GM12878 (cell line): ENCODE results near the gene TFCP2L1. TPM values are rescaled to one million over a fixed set of nuclear protein-coding genes. Genes with fewer than 3 reads are reported as not detected.

Experiments
- ATAC-seq: fragments of 200-7000 bp; cut with Tn5 transposase; 3 replicates; pipeline ENCODE4 v1.9.1; 2020; ENCODE audit warnings: mild to moderate bottlenecking, moderate library complexity
- BruUV-seq: library from RNA; stranded (reverse); fragments of 400-500 nt; replicated peaks from 2 replicates; lab custom pipeline; 2021; lab: Mats Ljungman, UMichigan
- CTCF ChIA-PET: fragments of 300-600 bp; sonication (Branson Sonifier 250); formaldehyde crosslinking; extraction: SDS; loops from one replicate; lab custom pipeline; 2021; ENCODE audit warnings: inconsistent platforms; lab: Yijun Ruan, JAX
- POLR2A ChIA-PET: fragments of 350-600 bp; formaldehyde crosslinking; extraction: SDS; loops from one replicate; lab custom pipeline; 2021; ENCODE audit warnings: inconsistent platforms; lab: Charles Lee
- RAD21 ChIA-PET: fragments of 300-600 bp; sonication (Branson Sonifier 250); formaldehyde crosslinking; loops from one replicate; lab custom pipeline; 2023; ENCODE audit warnings: antibody characterized with exemption; ENCODE audit not compliant: unreplicated experiment; lab: Charles Lee
- SMC1A ChIA-PET: fragments of 300-600 bp; sonication (Branson Sonifier 250); formaldehyde crosslinking; loops from one replicate; lab custom pipeline; 2023; ENCODE audit not compliant: unreplicated experiment, uncharacterized antibody; lab: Charles Lee
- DNase-seq: peaks from one replicate; pipeline ENCODE4 v3.0.0-alpha.2; 2011; ENCODE audit warnings: low read depth, low spot score
- FAIRE-seq: peaks from 3 replicates; lab custom pipeline; 2011; peaks lifted over from hg19 to GRCh38; lab: Jason Lieb, UNC
- H2AFZ ChIP-seq: 2 replicates; pipeline ENCODE4 v1.6.0; 2011; ENCODE audit warnings: low read depth, low read length, control low read depth; ENCODE audit not compliant: control insufficient read depth
- H3K27ac ChIP-seq: 2 replicates; pipeline ENCODE4 v1.5.1; 2011; ENCODE audit warnings: control low read depth; ENCODE audit not compliant: control insufficient read depth, insufficient read depth
- H3K27me3 ChIP-seq, 2 experiments: replicated peaks in 1 of 2; 2 replicates each; pipeline versions ENCODE4 v1.6.0 to v1.6.1; 2011; ENCODE audit warnings: low read length in 1 of 2; ENCODE audit not compliant: control insufficient read depth in 2 of 2, insufficient read depth in 2 of 2
- H3K36me3 ChIP-seq, 2 experiments: 2 replicates each; pipeline ENCODE4 v1.5.1; 2011; ENCODE audit warnings: low read length in 1 of 2; ENCODE audit not compliant: control insufficient read depth in 2 of 2, insufficient read depth in 2 of 2
- H3K4me1 ChIP-seq: 2 replicates; pipeline ENCODE4 v1.6.1; 2011; ENCODE audit warnings: mild to moderate bottlenecking, low read length, moderate library complexity, mixed read lengths; ENCODE audit not compliant: control insufficient read depth, insufficient read depth
- H3K4me2 ChIP-seq: 2 replicates; pipeline ENCODE4 v1.6.0; 2011; ENCODE audit warnings: control low read depth; ENCODE audit not compliant: control insufficient read depth, insufficient read depth
- H3K4me3 ChIP-seq: fragments of 200-600 bp; sonication (generic); 2 replicates; pipeline ENCODE4 v1.5.1; 2016
- H3K79me2 ChIP-seq: 2 replicates; pipeline ENCODE4 v1.6.0; 2011; ENCODE audit warnings: low read length; ENCODE audit not compliant: control insufficient read depth, insufficient read depth
- H3K9ac ChIP-seq: 2 replicates; pipeline ENCODE4 v1.8.0; 2011; ENCODE audit warnings: low read length, control low read depth, mixed read lengths; ENCODE audit not compliant: control insufficient read depth, insufficient read depth
- H3K9me3 ChIP-seq: replicated peaks from 3 replicates; pipeline ENCODE4 v1.5.1; 2011; ENCODE audit warnings: mild to moderate bottlenecking, low read length; ENCODE audit not compliant: control insufficient read depth, insufficient read depth
- H4K20me1 ChIP-seq: 2 replicates; pipeline ENCODE4 v1.6.0; 2011; ENCODE audit not compliant: control insufficient read depth, insufficient read depth
- BCLAF1 ChIP-seq: fragments of 450-650 bp; IDR thresholded peaks from 2 replicates; pipeline ENCODE4 v1.6.1; 2017; ENCODE audit warnings: antibody characterized with exemption, mild to moderate bottlenecking, moderate library complexity
- E2F4 ChIP-seq: IDR thresholded peaks from 2 replicates; pipeline ENCODE4 v1.6.1; 2012; ENCODE audit warnings: low read depth, low read length, improper control_type of control experiment
- EED ChIP-seq: sonication (generic); IDR thresholded peaks from 2 replicates; pipeline ENCODE4 v1.6.1; 2016; ENCODE audit warnings: antibody characterized with exemption, low read depth
- EGR1 ChIP-seq, 2 experiments: IDR thresholded peaks; 1 replicate in 1 of 2; 2 replicates in 1 of 2; pipeline ENCODE4 v1.6.1; 2011 to 2012; ENCODE audit warnings: low read depth in 2 of 2, low read length in 2 of 2, borderline replicate concordance in 1 of 2, mild to moderate bottlenecking in 1 of 2, moderate library complexity in 1 of 2
- FOXK2 ChIP-seq: fragments of 450-650 bp; IDR thresholded peaks from 2 replicates; pipeline ENCODE4 v1.6.1; 2017; ENCODE audit warnings: mild to moderate bottlenecking, moderate library complexity
- KAT2A ChIP-seq: conservative IDR thresholded peaks from 2 replicates; pipeline ENCODE4 v1.6.1; 2011; ENCODE audit warnings: low read depth, low read length; ENCODE audit not compliant: control insufficient read depth
- KDM1A ChIP-seq: fragments of 200-600 bp; sonication (generic); IDR thresholded peaks from 2 replicates; pipeline ENCODE4 v1.6.1; 2016; ENCODE audit warnings: borderline replicate concordance
- PAX5 ChIP-seq: IDR thresholded peaks from 2 replicates; pipeline ENCODE4 v1.6.1; 2011; ENCODE audit warnings: low read depth, low read length, borderline replicate concordance
- POU2F2 ChIP-seq: IDR thresholded peaks from 3 replicates; pipeline ENCODE4 v1.6.1; 2011; ENCODE audit warnings: low read depth, mild to moderate bottlenecking, low read length, borderline replicate concordance
- RFX5 ChIP-seq: IDR thresholded peaks from 2 replicates; pipeline ENCODE4 v1.6.1; 2011; ENCODE audit warnings: low read depth, low read length, improper control_type of control experiment
- SUZ12 ChIP-seq: fragments of 200-600 bp; sonication (generic); IDR thresholded peaks from one replicate; pipeline ENCODE4 v1.6.1; 2018; ENCODE audit warnings: antibody characterized with exemption, mild to moderate bottlenecking; ENCODE audit not compliant: unreplicated experiment
- ZNF207 ChIP-seq: fragments of 450-650 bp; IDR thresholded peaks from 2 replicates; pipeline ENCODE4 v1.6.1; 2014; ENCODE audit warnings: antibody characterized with exemption, mild to moderate bottlenecking, borderline replicate concordance
- ZNF687 ChIP-seq: fragments of 450-650 bp; IDR thresholded peaks from 2 replicates; pipeline ENCODE4 v1.6.1; 2017; ENCODE audit warnings: mild to moderate bottlenecking, moderate library complexity
- WGBS: methylation state at CpG from one replicate; pipeline ENCODE4 v1.1.6; 2016; ENCODE audit warnings: low lambda C conversion rate; ENCODE audit not compliant: insufficient replicate concordance, insufficient coverage; ENCODE audit errors: missing lambda C conversion rate; 5-methylcytosine and 5-hydroxymethylcytosine counted together
- in situ Hi-C: fragments of 300-500 bp; cut with MboI; formaldehyde crosslinking; loops from 9 replicates; pipeline ENCODE4 v1.14.3; 2018; ENCODE audit warnings: mixed read lengths
- intact Hi-C: fragments of 100-400 bp; cut with micrococcal nuclease; formaldehyde crosslinking; loops from one replicate; pipeline ENCODE4 v1.14.2; 2022; ENCODE audit not compliant: unreplicated experiment
- polyA plus RNA-seq, 11 experiments: library from polyadenylated mRNA; depleted of rRNA in 4 of 11; unstranded in 6 of 11; stranded (reverse) in 5 of 11; fragments of >200 nt; fragmentation: Nextera tagmentation in 4 of 11; fragmentation: Illumina TruSeq in 1 of 11; extraction: Ambion mirVana in 4 of 11; extraction: Trizol in 1 of 11; gene quantifications; 1 replicate in 1 of 11; 2 replicates in 10 of 11; pipeline versions ENCODE4 v1.2.1 to v1.2.3, GENCODE V29; 2011 to 2016; ENCODE audit warnings: inconsistent platforms in 2 of 11, missing spikeins in 2 of 11, low read depth in 1 of 11
- total RNA-seq, 4 experiments: library from RNA; depleted of rRNA in 3 of 4; stranded (reverse); fragments of >200 nt in 3 of 4; fragmentation: Illumina TruSeq in 1 of 4; extraction: Trizol in 1 of 4; gene quantifications; 2 replicates each; pipeline versions ENCODE4 v1.2.1 to v1.2.3, GENCODE V29; 2013 to 2021

The TFCP2L1 gene
- total and polyA plus RNA-seq, 10 of the 15 experiments (the other 5 are each of a cell fraction or from before 2014, with no cell fraction given), result 0.02 to 0.21 (median 0.09) TPM; not detected in 1

- no peaks in the 10 kb centered on the region for H3K9me3 ChIP-seq
- no peaks in the 10 kb centered on the region; a peak in 1 of 4 replicates for H3K27me3 ChIP-seq
- RAD21 ChIA-PET, result interaction anchor here (0.6 kb wide), 1 partner anchor 303 kb away, joined by 3 read pairs; no protein-coding TSS in a partner anchor
- no TSS peak for BruUV-seq
- H3K9ac ChIP-seq, result no peak overlapping the region
- H2AFZ ChIP-seq, result no peak overlapping the region
- intact Hi-C loops (no loop called here), in situ Hi-C loops (no loop called here)
- 40% methylated on average over 11 of the region's 13 CpGs for WGBS
- CTCF ChIA-PET, result interaction anchor here (1.7 kb wide), 1 partner anchor 99 kb away, joined by 5 read pairs; no protein-coding TSS in a partner anchor
- SMC1A ChIA-PET, result interaction anchor here (0.6 kb wide), 1 partner anchor 18 kb away, joined by 3 read pairs; no protein-coding TSS in a partner anchor
- no peaks in the 10 kb centered on the region for H3K79me2 ChIP-seq
- POLR2A ChIA-PET, result no interaction called here
- H3K27ac ChIP-seq, result no peak overlapping the region
- no peak overlapping the region for H3K4me3 ChIP-seq
- H3K4me2 ChIP-seq, result no peak overlapping the region
- ATAC-seq, result no peak
- no peaks in the 10 kb centered on the region for H3K36me3 ChIP-seq
- no peak for DNase-seq
- no peaks in the 10 kb centered on the region for H4K20me1 ChIP-seq
- FAIRE-seq, result no peak
- no peaks in the 10 kb centered on the region for H3K4me1 ChIP-seq
- TF ChIP-seq BCLAF1 (no peak), POU2F2 (no peak), RFX5 (no peak), PAX5 (no peak), FOXK2 (no peak), ZNF207 (no peak), EGR1 (IDR thresholded peaks at IDR 0.05; ENCODE audit: borderline replicate concordance in 1 of 2, low read depth in 2 of 2, low read length in 2 of 2) (no peak), E2F4 (no peak), ZNF687 (no peak), KAT2A (no peak), KDM1A (no peak), SUZ12 (no peak), EED (no peak)
Measured at GRCh38 chr2:121256720-121257479, 28.1 kb downstream of the TFCP2L1 start.
